ENCODE results near the gene CBLN3. TPM values are rescaled to one million over a fixed set of nuclear protein-coding genes. Genes with fewer than 3 reads are reported as not detected.

The CBLN3 gene
- polyA plus RNA-seq, 3 donors = 2.9 to 3.5 (median 3.0) TPM

GRCh38 chr14:24430143-24430681, 744 bp upstream of the CBLN3 start:
- DNase-seq (ENCODE audit: extremely low read depth in 1 of 11, low read depth in 9 of 11, low spot score in 4 of 11) = peak in 9 of 11 donors; percentile 43 to 74 (median 65)

- DNase-seq (ENCODE audit: extremely low read depth in 1 of 11, low read depth in 9 of 11, low spot score in 4 of 11) = no peak
These were observed 657 bp downstream of the CBLN3 start for GRCh38 chr14:24428628-24429394.

GRCh38 chr14:24427537-24428508, 1.6 kb downstream of the CBLN3 start:
- DNase-seq (ENCODE audit: extremely low read depth in 1 of 11, low read depth in 9 of 11, low spot score in 4 of 11) = no peak

- no peak for DNase-seq (ENCODE audit: extremely low read depth in 1 of 11, low read depth in 9 of 11, low spot score in 4 of 11)
These were observed 2.4 kb downstream of the CBLN3 start for GRCh38 chr14:24426912-24427536.

GRCh38 chr14:24426150-24426911, 3.1 kb downstream of the CBLN3 start:
- DNase-seq (ENCODE audit: extremely low read depth in 1 of 11, low read depth in 9 of 11, low spot score in 4 of 11) = no peak

- DNase-seq (ENCODE audit: extremely low read depth in 1 of 11, low read depth in 9 of 11, low spot score in 4 of 11) = no peak
These were observed 3.8 kb downstream of the CBLN3 start for GRCh38 chr14:24425704-24426103.

GRCh38 chr14:24422694-24423601, 6.5 kb downstream of the CBLN3 start:
- DNase-seq (ENCODE audit: extremely low read depth in 1 of 11, low read depth in 9 of 11, low spot score in 4 of 11) = no peak

- DNase-seq (ENCODE audit: extremely low read depth in 1 of 11, low read depth in 9 of 11, low spot score in 4 of 11) = no peak
These were observed 7.2 kb downstream of the CBLN3 start for GRCh38 chr14:24422261-24422660.

GRCh38 chr14:24418492-24418873, 11.0 kb downstream of the CBLN3 start:
- no peak for DNase-seq (ENCODE audit: extremely low read depth in 1 of 11, low read depth in 9 of 11, low spot score in 4 of 11)

- no peak for DNase-seq (ENCODE audit: extremely low read depth in 1 of 11, low read depth in 9 of 11, low spot score in 4 of 11)
These were observed 11.5 kb downstream of the CBLN3 start for GRCh38 chr14:24417832-24418491.

GRCh38 chr14:24416932-24417619, 12.4 kb downstream of the CBLN3 start:
- DNase-seq (ENCODE audit: extremely low read depth in 1 of 11, low read depth in 9 of 11, low spot score in 4 of 11) = no peak

GRCh38 chr14:24416254-24416931, 13.1 kb downstream of the CBLN3 start:
- DNase-seq (ENCODE audit: extremely low read depth in 1 of 11, low read depth in 9 of 11, low spot score in 4 of 11) = no peak

GRCh38 chr14:24415421-24416253, 13.8 kb downstream of the CBLN3 start:
- no peak for DNase-seq (ENCODE audit: extremely low read depth in 1 of 11, low read depth in 9 of 11, low spot score in 4 of 11)

- DNase-seq (ENCODE audit: extremely low read depth in 1 of 11, low read depth in 9 of 11, low spot score in 4 of 11) = no peak
These were observed 14.6 kb downstream of the CBLN3 start for GRCh38 chr14:24414732-24415420.

- no peak for DNase-seq (ENCODE audit: extremely low read depth in 1 of 11, low read depth in 9 of 11, low spot score in 4 of 11)
These were observed 15.4 kb downstream of the CBLN3 start for GRCh38 chr14:24414077-24414476.
